GM21526 (cell line): ENCODE measurements around the gene COPZ1.
A peak's percentile ranks its signal among the peaks of the same experiment; 100 is the strongest.
"Not testable (repeated sequence)": the region's sequence is repeated elsewhere in the genome, so short reads cannot be mapped to it uniquely, and the experiment has no call there.

ENCODE experiments used
- ATAC-seq: cut with Tn5 transposase; IDR thresholded peaks from one replicate; pipeline ENCODE4 v1.9.1; 2021; ENCODE audit warnings: moderate library complexity; ENCODE audit not compliant: unreplicated experiment, low FRiP score

Gene COPZ1, protein sequence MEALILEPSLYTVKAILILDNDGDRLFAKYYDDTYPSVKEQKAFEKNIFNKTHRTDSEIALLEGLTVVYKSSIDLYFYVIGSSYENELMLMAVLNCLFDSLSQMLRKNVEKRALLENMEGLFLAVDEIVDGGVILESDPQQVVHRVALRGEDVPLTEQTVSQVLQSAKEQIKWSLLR

DNA sequence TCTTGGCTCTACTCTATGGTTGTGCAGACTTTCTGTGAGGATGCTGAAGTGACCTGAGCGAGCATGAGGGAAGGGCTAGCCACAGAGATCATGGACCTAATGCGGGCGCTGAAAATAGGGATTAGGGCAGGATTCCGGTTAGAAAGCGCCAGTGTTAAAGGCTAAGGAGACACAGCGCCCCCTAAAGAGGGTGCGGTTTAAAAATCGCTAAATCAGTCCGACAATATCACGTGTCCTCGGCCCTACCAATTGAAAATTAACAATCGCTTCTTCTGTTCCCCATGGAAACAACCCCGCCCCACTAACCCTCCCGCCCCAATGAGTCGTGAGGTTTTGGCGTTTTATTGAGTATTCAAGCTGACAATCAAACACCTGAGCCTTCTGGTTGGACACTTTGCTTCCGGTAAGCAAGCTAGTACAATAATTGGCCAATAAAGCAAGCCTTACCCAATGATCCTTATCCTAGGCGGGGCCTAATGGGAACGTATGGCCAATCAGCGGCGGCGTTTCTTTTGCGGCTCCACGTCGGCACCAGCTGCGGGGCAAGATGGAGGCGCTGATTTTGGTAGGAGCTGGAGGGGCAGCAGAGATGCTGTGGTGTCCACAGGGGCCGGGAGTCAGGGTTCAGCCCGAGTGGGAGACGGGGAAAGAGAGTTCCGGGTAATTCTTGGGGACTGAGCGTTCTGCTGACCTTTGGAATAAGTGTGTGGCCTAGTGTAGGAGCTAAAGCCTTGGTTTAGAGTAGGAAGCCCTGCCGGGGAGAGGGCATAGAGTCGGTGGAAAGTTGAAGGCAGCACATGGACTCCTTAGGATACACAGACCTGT, at the start of gene COPZ1:
Gene COPZ1 (plus strand): TSS at position 515 of the 825 bp plus-strand sequence. CDS start 33 bp downstream, at position 548.
- ATAC-seq, result peak; percentile 97

DNA sequence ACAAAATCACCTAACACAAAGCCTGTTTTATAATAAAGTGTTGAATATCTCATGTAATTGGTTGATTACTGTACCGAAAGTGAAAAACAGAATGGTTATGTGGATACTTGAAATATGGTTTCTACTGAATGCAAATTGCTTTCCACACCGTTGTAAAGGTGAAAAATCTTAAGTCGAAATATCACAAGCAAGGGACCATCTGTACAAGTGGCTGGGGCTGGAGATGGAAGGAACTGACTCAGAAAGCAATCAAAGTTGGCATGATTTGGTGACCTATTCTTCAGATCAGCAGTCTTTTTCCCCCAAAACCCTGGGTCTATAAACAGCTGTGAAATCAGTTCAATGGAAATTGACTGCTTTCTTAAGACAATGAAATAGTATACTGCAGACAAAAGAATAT, 48.6 kb upstream of the COPZ1 start:
- ATAC-seq, result no peak

DNA sequence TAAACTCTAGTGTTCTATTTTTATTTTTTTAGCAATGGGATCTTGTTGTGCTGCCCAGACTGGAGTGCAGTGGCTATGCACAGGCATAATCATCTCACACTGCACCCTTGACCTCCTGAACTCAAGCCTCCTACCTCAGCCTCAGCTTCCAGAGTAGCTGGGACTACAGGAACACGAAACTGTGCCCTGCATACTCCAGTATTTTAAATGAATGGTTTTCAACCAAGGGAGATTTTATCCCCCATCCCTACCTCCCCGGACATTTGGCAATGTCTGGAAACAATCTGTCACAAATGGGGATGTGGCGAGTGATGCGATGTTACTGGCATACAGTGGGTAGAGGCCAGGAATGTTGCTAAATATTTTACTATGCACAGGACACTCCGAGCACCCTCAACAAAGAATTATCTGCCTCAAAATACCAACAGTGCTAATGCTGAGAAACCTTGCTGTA, 47.1 kb upstream of the COPZ1 start:
- ATAC-seq, result no peak

DNA sequence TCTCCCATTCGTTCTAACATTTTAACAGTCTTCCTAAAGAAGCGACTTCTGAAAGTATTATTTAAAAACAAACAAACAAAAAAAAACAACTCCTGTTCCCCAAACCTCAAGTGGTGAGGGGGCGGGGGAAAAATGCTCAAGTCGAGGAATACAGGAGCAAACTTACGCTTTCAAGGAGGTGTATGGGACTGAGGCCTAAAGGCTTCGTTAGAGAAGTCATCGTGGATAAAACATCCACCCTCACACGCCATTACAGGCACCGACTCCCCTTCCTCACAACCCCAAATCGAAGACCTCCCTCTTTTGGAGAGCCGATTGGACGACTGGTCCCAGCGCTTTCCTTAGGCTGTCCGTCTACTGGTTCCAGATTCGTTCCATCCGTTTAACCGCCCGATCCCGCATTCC, 45.7 kb upstream of the COPZ1 start:
- no peak for ATAC-seq

DNA sequence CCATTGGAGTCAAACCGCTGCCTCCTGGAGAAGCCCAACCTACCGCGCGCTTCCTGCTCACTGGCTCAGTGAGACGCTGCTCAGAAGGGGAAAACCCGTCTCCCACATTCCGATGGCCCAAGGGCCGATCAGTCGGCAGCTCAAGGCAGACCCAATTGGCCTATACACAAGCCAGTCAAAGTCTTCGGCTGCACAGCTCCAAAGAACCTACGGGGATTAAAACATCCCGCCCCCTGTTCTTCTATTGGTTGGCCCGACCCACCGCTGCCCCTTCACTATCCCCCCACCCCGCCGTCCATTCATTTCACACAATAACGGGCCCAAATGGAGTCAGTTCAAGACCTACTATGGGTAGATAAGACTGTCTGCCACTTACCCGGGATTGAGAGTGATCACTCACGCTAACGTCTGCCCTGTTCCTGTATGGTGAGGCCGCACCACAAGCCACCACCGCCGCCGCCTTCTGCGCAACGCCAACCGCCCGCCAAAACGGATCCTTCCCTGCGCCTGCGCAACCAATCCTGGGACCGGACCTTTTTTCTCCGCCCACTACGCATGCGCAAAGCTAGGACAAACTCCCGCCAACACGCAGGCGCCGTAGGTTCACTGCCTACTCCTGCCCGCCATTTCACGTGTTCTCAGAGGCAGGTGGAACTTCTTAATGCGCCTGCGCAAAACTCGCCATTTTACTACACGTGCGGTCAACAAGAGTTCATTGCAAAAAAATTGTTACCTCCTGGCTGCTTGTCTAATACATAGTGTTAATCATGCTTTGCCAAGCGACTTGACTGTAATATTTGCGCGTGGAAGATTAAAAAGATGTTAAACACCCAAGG, 45.1 kb upstream of the COPZ1 start, which contains the start of gene CBX5:
Gene CBX5 (minus strand): TSS at position 491 of the 836 bp plus-strand sequence. CDS start 22,472 bp downstream, outside the sequence.
- ATAC-seq, result peak; percentile 70

DNA sequence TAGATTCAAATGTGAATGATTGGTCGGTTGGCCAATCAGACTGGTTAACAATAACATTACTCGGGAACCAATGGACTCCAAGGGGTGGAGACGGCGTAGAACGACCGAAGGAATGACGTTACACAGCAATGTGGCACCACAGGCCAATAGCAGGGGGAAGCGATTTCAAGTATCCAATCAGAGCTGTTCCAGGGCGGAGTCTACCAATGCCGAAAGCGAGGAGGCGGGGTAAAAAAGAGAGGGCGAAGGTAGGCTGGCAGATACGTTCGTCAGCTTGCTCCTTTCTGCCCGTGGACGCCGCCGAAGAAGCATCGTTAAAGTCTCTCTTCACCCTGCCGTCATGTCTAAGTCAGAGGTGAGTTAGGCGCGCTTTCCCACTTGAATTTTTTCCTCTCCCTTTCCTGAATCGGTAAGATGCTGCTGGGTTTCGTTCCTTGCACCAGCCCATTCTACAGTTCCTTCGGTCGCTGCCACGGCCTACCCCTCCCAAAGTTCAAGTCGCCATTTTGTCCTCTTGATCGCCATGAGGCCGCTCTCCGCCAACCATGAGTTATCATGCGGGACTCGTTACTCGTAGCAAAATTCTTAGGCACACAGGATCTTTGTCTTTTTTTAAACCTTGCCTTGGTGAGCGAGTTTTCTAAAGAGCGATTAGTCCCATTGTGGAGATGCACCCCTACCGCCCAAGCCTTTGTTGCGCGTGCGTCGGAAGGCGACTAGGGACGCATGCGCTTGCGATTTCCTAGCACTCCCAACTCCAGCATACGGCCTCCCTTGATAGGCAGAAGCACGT, 44.3 kb upstream of the COPZ1 start, which contains the start of gene HNRNPA1:
Gene HNRNPA1 (plus strand): TSS at position 259 of the 793 bp plus-strand sequence. CDS start 82 bp downstream, at position 341.
- peak; percentile 88 for ATAC-seq

DNA sequence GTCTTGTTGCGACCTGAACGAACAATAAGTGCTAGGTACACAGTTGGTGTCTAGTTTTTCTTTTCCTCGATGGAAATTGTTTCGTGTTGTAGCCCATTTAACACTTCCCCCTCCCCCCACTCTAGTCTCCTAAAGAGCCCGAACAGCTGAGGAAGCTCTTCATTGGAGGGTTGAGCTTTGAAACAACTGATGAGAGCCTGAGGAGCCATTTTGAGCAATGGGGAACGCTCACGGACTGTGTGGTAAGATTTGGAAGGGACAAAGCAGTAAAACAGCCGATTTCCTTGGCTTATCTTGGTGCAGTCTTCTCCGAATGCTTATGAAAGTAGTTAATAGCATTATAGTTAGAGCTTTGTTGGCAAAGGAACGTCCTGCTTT, 43.7 kb upstream of the COPZ1 start:
- ATAC-seq, result not testable (repeated sequence)

DNA sequence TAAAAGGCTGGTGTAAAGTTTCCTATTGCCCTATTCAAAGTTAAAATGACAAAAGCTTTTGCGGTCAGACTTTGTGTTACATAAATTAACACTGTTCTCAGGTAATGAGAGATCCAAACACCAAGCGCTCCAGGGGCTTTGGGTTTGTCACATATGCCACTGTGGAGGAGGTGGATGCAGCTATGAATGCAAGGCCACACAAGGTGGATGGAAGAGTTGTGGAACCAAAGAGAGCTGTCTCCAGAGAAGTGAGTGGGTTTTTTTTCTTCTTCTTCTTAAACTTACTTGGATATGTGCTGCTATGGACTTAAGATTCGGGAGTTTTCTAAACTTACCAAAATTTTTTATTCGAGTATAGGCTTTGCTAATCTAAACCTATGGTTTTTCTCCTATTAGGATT, 43.2 kb upstream of the COPZ1 start:
- ATAC-seq, result not testable (repeated sequence)

DNA sequence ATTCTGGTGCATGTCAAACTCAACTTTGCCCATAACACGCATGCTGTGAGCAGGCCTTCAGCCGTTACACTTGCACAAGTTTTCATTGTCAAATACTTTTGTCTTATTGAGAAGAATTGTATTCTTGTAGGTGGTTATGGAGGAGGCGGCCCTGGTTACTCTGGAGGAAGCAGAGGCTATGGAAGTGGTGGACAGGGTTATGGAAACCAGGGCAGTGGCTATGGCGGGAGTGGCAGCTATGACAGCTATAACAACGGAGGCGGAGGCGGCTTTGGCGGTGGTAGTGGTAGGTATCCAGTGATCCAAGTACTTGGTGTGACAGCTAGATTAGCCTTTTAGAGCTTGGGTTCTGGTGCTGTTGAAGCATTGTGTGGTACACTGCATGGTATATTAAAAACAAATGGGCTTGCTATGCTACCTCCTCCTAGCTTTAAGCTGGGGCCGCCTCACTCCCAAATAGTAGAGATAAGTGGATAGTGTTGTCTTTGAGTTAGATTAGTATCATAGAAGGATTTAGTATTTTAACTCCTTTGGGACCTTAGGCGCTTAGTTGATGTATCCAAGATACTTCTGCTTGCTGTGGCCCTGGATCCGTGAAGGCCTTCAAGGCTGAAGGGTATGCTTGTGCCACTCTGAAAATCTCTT, 41.9 kb upstream of the COPZ1 start:
- no peak for ATAC-seq

DNA sequence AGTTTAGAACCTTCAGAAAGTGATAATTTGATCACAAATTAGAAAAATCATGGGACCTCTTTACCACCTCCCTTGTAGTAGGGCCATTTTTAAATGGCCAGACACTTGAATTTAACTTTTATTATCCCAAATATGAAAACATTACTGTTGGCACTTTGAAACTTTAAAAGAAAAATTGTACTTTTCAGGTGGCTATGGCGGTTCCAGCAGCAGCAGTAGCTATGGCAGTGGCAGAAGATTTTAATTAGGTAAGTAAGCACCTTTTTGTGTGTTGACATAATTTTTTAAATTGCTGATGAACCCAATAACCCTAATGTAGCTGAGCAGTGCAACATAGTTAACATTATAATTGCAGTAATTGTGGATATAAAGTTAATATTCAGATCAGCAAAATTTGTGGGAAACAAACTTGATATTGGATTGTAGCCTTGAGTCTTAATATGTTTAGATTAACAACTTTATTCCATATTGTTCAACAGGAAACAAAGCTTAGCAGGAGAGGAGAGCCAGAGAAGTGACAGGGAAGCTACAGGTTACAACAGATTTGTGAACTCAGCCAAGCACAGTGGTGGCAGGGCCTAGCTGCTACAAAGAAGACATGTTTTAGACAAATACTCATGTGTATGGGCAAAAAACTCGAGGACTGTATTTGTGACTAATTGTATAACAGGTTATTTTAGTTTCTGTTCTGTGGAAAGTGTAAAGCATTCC, 40.7 kb upstream of the COPZ1 start:
- ATAC-seq, result not testable (repeated sequence)

DNA sequence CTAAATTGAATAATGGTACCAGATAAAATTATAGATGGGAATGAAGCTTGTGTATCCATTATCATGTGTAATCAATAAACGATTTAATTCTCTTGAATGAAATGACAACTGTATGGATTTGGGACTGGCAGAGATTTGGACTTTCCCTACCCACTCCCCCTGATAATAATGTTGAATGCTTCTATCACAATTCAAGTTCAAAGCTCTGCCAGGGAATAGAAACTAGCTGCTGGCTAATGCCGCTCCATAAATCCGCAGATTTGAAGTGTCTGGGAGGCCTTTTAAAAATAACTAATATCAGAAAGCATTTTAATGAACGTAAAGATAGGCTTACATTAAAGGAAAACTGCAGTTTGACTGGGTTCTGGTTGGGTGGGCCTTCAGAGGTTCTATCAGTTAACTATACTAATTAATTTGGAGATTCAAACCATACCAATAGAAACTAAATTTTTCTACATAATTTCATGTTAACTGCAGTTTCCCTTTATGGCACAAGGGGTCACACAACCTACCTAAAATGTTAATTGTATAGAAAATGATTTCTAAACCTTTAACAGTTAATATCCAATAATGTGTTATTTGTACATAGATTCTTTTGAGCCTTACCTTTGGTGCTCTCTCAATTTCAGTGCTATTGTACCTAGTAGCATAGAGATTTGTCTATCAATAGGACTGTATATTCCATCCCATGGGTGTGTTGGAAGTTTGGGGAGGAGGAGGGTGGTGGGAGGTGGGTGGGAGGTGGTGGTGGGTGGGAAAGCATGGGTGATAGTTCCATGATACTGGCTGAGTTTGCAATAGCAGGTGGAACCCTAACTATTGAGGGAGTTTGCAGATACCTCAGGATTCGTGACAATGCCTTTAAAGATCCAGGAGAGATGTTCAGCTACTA, 39.5 kb upstream of the COPZ1 start:
- no peak for ATAC-seq

DNA sequence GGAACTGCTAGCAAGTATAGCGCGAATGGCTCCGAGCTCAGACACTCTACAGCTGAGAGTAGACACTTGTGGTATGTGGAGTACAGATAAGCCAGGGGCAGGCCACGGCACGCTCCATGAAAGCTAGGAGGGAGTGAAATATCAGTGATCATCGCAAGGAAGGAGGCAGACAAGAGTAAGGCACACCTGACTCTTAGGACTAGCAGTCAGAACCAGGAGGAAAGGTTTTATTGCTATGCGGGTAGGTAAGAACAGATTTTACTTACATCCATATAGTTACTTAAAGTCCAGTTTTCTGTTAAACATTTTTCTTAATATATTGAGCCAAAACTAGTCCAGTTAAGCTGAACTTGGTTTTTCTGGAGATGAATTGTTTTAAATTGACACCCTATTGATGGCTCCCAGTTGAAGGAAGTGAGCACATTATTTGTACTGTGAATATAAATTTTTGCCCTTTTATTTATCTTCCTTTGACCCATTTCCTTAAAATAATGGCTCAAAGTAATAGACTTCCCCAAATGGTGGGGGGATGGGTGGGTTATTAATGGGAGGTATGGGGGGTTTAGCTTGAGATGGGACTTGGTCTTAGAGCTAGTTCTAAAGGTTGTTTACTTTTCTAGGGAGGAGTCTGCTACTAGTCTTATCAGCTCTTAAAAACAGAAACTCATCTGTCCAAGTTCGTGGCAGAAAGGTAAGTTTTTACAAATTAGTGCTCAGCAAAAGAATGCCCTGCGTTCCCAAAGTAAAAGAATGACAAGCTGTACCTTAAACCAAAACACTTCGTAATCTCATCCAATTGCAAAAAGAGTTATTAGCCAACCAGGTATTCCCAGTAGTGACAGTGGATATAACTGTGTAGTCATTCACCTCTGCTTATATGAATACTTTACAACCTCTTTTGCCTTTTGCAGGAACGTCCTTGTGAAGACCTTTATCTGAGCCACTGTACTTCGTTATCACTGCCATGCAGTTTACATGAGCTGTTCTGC, 38.6 kb upstream of the COPZ1 start:
- no peak for ATAC-seq

DNA sequence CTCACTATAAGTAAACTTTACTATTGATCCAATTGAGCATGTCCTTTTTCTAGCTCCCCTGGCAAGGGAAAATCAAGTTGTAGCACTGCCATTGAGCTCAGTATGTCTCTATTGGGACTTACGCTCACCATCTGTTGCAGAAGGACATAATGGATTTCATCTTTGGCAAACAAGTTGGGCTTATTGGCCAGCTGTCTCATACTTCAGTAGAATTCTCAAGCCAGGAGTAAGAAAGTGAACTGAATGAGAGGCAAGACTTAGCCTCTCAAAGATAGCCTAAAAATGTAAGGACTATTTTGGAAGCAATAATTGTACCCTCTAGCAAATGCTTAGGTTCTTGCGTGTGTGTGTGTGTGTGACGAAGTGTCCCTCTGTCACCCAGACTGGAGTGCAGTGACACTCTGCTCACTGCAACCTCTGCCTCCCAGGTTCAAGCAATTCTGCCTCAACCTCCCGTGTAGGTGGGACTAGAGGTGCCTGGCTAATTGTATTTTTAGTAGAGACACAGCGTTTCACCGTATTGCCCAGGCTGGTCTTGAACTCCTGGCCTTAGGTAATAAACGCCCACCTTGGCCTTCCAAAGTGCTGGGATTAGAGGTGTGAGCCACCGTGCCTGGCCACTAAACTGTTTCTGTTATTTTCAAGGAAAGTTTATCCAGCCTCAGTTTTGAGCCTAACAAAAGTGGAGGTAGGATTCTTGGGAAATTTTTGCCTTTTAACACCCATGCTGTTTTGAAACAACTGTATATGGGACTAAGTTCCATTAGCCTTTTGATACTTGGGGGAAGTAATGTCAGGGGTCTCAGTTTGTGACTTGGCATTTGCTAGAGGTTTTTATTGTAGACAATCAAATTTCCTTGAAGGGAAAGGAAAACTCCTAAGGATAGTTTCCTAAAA, 37.4 kb upstream of the COPZ1 start:
- no peak for ATAC-seq

DNA sequence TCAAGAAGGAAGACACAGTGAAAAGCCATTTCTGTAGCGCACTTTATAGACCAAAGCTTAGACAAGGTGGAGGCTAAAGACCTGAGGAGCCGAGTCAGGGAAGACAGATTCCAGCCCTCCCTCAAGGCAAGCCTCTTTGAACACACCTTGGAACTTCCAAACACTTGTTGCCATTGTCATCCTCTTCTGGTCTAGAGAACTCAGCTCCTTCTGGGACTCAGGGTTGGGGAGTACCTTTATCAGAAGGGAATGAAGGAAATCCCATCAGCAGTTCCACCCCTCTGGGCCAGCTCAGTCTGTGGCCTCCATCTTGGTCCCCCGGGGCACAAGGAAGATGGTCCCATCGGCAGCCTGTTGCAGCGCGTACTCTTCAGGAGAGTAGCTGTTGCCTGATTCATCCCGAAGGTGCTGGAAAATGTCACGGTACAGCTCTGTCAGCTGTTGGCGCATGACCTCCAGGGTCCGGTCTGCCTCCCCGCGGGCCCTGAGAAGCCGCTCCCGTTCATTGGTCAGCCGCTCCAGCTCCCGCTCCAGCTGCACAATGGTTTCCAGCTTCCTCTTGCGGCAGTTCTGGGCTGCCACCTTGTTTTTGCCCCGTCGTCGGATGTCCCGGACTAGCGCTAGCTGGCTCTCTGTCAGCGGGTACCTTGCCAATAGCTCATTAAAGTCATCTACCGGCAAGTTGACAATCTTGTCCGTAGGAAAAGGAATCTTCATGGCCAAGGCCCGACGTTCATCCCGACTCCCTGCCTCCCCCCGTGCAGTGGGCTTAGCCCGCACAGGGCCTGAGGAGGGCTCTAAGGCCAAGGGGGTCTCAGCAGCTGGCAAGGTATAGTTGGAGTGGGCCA, 32.6 kb upstream of the COPZ1 start:
- no peak for ATAC-seq

DNA sequence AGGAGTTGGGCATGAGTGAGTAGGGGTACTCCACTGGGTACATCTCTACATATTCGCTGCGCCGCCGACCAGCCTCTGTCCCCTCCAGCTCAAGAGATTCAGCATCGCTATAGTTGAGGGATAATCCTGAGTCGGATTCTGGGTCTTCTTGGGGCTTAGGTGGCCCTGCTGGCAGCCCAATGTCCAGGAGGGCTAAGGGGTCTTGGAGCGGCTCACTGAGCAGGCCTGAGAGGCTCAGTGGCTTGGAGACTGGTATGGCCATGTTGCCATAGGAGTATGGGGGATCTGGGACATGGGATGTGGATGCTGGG, 32.0 kb upstream of the COPZ1 start:
- ATAC-seq, result no peak
